Muscle of leg (tissue), 11 donors: Measurements from ENCODE around the gene ASB2. TPM values are rescaled to one million over a fixed set of nuclear protein-coding genes. Genes with fewer than 3 reads are reported as not detected.

Experiments
- DNase-seq: peaks from one replicate; pipeline ENCODE4 v3.0.0; 2013
- H3K27ac ChIP-seq: one replicate; pipeline ENCODE4 v1.5.1; 2013; ENCODE audit warnings: mild to moderate bottlenecking, low read length, control low read depth
- H3K27me3 ChIP-seq: one replicate; pipeline ENCODE4 v1.6.1; 2013; ENCODE audit warnings: low read length; ENCODE audit not compliant: control insufficient read depth, insufficient read depth
- H3K36me3 ChIP-seq: one replicate; pipeline ENCODE4 v1.6.1; 2013; ENCODE audit warnings: low read length; ENCODE audit not compliant: control insufficient read depth, insufficient read depth
- H3K4me1 ChIP-seq: one replicate; pipeline ENCODE4 v1.6.1; 2013; ENCODE audit warnings: low read length; ENCODE audit not compliant: control insufficient read depth, insufficient read depth
- H3K4me3 ChIP-seq: one replicate; pipeline ENCODE4 v1.5.1; 2013; ENCODE audit warnings: low read length, control low read depth
- H3K9me3 ChIP-seq: replicated peaks from 2 replicates; pipeline ENCODE4 v1.6.1; 2013; ENCODE audit warnings: low read depth, low read length; ENCODE audit not compliant: control insufficient read depth
- whole genome bisulfite sequencing: methylation state at CpG from one replicate; pipeline ENCODE4 v1.1.5; 2013; ENCODE audit warnings: missing lambda C conversion rate; ENCODE audit not compliant: insufficient coverage; 5-methylcytosine and 5-hydroxymethylcytosine counted together
- polyA plus RNA-seq, 8 donors: library from polyadenylated mRNA; unstranded; fragments of 120-200 nt; gene quantifications; one replicate each; pipeline versions ENCODE4 v1.2.1 to v1.2.3, GENCODE V29; 2013; ENCODE audit warnings: inconsistent platforms in 1 of 8, low replicate concordance in 1 of 8; ENCODE audit not compliant: insufficient read length in 8 of 8, insufficient read depth in 1 of 8
- total RNA-seq: library from RNA; stranded (reverse); fragments of 120-200 nt; gene quantifications from one replicate; pipeline ENCODE4 v1.2.4, GENCODE V29; 2013

Gene ASB2
- total and polyA plus RNA-seq, 9 donors = 15.0 to 32.3 (median 23.0) TPM

- Histone ChIP-seq H3K36me3 (no peaks in the 10 kb centered on the region), H3K4me3 (no peak overlapping the region), H3K27me3 (no peaks in the 10 kb centered on the region), H3K9me3 (no peaks in the 10 kb centered on the region), H3K27ac (no peak overlapping the region), H3K4me1 (peaks cover 22% of the 10 kb centered on the region)
- WGBS = 58% methylated on average over 3 of the region's 4 CpGs
- DNase-seq = no peak
Measured at GRCh38 chr14:94003397-94003796, 27.0 kb upstream of the ASB2 start.

GRCh38 chr14:94001501-94002396 is 25.4 kb upstream of the ASB2 start:
- H3K36me3 ChIP-seq = no peaks in the 10 kb centered on the region
- H3K27ac ChIP-seq = no peak overlapping the region
- peaks cover 2% of the 10 kb centered on the region for H3K27me3 ChIP-seq
- peak; percentile 74 for DNase-seq
- H3K4me3 ChIP-seq = no peak overlapping the region
- H3K9me3 ChIP-seq = no peaks in the 10 kb centered on the region
- peaks cover 36% of the 10 kb centered on the region for H3K4me1 ChIP-seq
- 40% methylated on average over 22 of the region's 26 CpGs for WGBS

GRCh38 chr14:94001016-94001415 is 24.6 kb upstream of the ASB2 start:
- 34% methylated on average over 9 of the region's 13 CpGs for WGBS
- Histone ChIP-seq H3K4me1 (peaks cover 43% of the 10 kb centered on the region), H3K4me3 (no peak overlapping the region), H3K27me3 (peaks cover 5% of the 10 kb centered on the region), H3K9me3 (no peaks in the 10 kb centered on the region), H3K36me3 (no peaks in the 10 kb centered on the region), H3K27ac (no peak overlapping the region)
- peak; percentile 51 for DNase-seq

- H3K4me1 ChIP-seq = peaks cover 51% of the 10 kb centered on the region
- peaks cover 5% of the 10 kb centered on the region for H3K27me3 ChIP-seq
- DNase-seq = no peak
- H3K36me3 ChIP-seq = no peaks in the 10 kb centered on the region
- H3K9me3 ChIP-seq = no peaks in the 10 kb centered on the region
- H3K4me3 ChIP-seq = no peak overlapping the region
- H3K27ac ChIP-seq = no peak overlapping the region
- WGBS = 96% methylated on average over 2 of the region's 6 CpGs
Measured at GRCh38 chr14:94000267-94000666, 23.9 kb upstream of the ASB2 start.

- Histone ChIP-seq H3K27me3 (peaks cover 5% of the 10 kb centered on the region), H3K9me3 (no peaks in the 10 kb centered on the region), H3K4me3 (no peak overlapping the region), H3K27ac (no peak overlapping the region), H3K36me3 (no peaks in the 10 kb centered on the region), H3K4me1 (peaks cover 57% of the 10 kb centered on the region)
- no peak for DNase-seq
- WGBS = 77% methylated on average over 5 of the region's 8 CpGs
Measured at GRCh38 chr14:93999573-93999972, 23.2 kb upstream of the ASB2 start.

- Histone ChIP-seq H3K4me1 (peaks cover 58% of the 10 kb centered on the region), H3K27ac (no peak overlapping the region), H3K36me3 (no peaks in the 10 kb centered on the region), H3K9me3 (no peaks in the 10 kb centered on the region), H3K27me3 (peaks cover 5% of the 10 kb centered on the region), H3K4me3 (no peak overlapping the region)
- WGBS = 74% methylated on average over 7 of the region's 7 CpGs
- DNase-seq = no peak
Measured at GRCh38 chr14:93998871-93999403, 22.6 kb upstream of the ASB2 start.

- peak; percentile 30 for DNase-seq
- H3K4me3 ChIP-seq = no peak overlapping the region
- WGBS = 59% methylated on average over 14 of the region's 17 CpGs
- no peak overlapping the region for H3K27ac ChIP-seq
- peaks cover 5% of the 10 kb centered on the region for H3K27me3 ChIP-seq
- H3K4me1 ChIP-seq = peaks cover 58% of the 10 kb centered on the region
- H3K9me3 ChIP-seq = no peaks in the 10 kb centered on the region
- H3K36me3 ChIP-seq = no peaks in the 10 kb centered on the region
Measured at GRCh38 chr14:93997916-93998870, 21.8 kb upstream of the ASB2 start.

GRCh38 chr14:93997082-93997481 is 20.7 kb upstream of the ASB2 start, which contains the start of gene CCDC197:
Gene CCDC197, plus strand, starts transcription at chr14:93997301. Its CDS starts 831 bp downstream, at chr14:93998132.
- DNase-seq = no peak
- Histone ChIP-seq H3K4me1 (peaks cover 58% of the 10 kb centered on the region), H3K4me3 (no peak within 1 kb of the TSS), H3K27ac (no peak within 1 kb of the TSS), H3K9me3 (no peaks in the 10 kb centered on the region), H3K36me3 (no peaks in the 10 kb centered on the region), H3K27me3 (peaks cover 7% of the 10 kb centered on the region)
- WGBS = no CpG with 5 or more reads among the region's 1 CpG

- peaks cover 53% of the 10 kb centered on the region for H3K4me1 ChIP-seq
- DNase-seq = no peak
- 27% methylated on average over 5 of the region's 8 CpGs for WGBS
- peaks cover 7% of the 10 kb centered on the region for H3K27me3 ChIP-seq
- H3K9me3 ChIP-seq = no peaks in the 10 kb centered on the region
- no peak overlapping the region for H3K4me3 ChIP-seq
- H3K27ac ChIP-seq = no peak overlapping the region
- no peaks in the 10 kb centered on the region for H3K36me3 ChIP-seq
Measured at GRCh38 chr14:93996130-93996695, 19.8 kb upstream of the ASB2 start.
